ENCODE data around the gene BORCS5.
A peak's percentile ranks its signal among the peaks of the same experiment; 100 is the strongest.
"Not testable (repeated sequence)": the region's sequence is repeated elsewhere in the genome, so short reads cannot be mapped to it uniquely, and the experiment has no call there.

BORCS5 gene

GRCh38 chr12:12392413-12392812, 35.5 kb downstream of the BORCS5 start:
- no peak for DNase-seq (ENCODE audit: low spot score)
- no peak for FAIRE-seq

DNA sequence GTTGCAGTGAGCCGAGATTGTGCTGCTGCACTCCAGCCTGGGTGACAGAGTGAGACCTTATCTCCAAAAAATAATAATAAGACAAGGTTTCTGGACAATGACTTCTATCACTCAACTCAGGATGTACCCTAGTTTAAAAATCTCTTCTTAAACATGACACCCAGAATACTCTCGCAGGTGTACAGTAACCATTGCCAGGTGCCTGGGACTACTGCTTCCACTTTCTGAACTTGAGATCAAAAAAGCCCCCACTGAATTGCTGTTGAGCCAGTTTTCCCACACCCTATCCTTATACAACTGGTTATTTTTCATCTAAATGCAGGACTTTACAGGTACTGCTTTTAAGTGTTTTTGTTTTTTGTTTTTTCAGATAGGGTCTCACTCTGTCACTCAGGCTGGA, 36.3 kb downstream of the BORCS5 start:
- FAIRE-seq: no peak
- DNase-seq (ENCODE audit: low spot score): no peak

- DNase-seq (ENCODE audit: low spot score): no peak
- no peak for FAIRE-seq
Observed at GRCh38 chr12:12396694-12397093, 39.8 kb downstream of the BORCS5 start.

DNA sequence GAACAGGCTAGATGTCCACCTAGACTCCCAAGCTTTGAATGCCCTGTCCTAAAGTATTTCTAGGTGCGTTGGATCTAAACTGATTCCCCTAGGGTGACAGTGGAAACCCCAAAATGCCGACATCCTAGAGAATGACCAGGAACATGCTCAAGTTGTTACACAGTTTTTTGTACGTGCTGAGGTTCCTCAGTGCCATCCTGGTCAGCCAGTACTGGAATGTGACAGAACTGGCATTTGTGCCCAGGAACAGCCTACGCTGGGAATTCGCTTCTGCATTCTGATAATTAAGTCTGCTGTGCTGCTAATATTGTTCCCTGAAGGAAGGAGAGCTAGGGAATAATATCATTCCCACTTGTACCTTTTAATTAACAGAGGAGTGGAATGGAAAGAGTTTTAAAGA, 40.3 kb downstream of the BORCS5 start:
- no peak for FAIRE-seq
- no peak for DNase-seq (ENCODE audit: low spot score)

- peak; percentile 79 for FAIRE-seq
- peak; percentile 76 for DNase-seq (ENCODE audit: low spot score)
Observed at GRCh38 chr12:12398026-12398859, 41.4 kb downstream of the BORCS5 start.

DNA sequence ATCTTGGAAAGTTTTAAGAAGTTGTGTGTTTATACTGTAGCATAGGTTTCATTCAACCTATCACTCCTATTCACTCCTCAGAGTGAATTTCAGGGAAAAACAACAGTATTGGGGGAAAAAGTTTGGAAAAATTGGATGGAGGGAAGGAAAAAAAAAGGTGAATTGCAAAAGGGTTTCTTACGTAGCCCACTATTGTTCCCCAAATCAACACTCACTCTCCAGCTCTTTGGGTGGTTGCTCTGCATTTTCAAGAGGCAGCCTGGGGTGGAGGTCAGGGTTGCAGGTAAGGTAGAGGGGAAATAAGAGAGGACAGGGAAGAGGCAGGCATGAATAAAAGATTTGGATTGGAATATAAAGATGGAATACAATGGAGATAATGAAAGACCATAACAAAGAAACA, 42.3 kb downstream of the BORCS5 start:
- FAIRE-seq (no peak), DNase-seq (ENCODE audit: low spot score) (no peak)

DNA sequence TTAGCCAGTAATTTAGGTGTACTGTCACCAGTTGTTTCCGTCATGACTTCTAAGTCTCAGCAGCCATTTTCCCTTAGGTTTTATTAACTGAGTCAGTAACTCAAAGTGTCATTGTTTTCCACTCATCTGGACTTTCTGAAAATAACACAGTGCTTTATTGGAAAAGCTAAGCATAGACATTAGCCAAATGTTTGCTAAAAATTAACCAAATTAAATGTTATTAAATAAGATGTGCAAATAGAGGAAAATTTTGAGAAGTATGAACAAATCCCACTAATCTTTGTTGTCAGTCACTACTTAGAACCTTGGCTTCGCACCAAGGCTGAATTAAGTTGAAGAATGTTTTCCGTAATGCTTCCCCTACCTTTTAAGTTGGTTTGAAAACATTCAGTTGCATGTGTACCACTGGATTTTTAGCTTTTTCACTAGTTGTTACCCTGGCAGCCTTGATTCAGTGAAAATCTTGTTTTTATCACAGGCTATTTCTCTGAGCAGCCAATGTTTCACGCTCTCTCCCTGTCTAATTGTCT, 43.0 kb downstream of the BORCS5 start:
- no peak for DNase-seq (ENCODE audit: low spot score)
- FAIRE-seq: no peak

DNA sequence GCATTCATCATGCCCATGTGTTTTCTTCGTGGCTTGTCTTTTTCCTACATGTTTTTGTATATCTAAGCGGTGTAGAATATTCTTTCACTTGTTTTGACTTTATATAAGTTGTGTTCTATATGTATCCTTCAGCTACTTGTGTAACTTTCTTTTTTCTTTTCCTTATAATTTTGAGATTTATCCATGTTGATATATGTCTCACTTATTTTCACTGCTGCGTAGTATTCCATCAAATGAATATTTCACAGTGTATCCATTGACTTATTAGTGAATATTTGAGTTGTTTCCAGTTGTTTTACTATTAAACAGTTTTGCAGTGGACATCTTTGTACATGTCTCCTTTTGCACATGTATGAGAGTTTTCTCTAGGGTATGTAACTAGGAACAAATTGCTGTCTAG, 43.9 kb downstream of the BORCS5 start:
- no peak for FAIRE-seq
- DNase-seq (ENCODE audit: low spot score): no peak

GRCh38 chr12:12403264-12404248, 46.7 kb downstream of the BORCS5 start:
- FAIRE-seq (no peak), DNase-seq (ENCODE audit: low spot score) (no peak)

GRCh38 chr12:12404297-12404696, 47.4 kb downstream of the BORCS5 start:
- FAIRE-seq: no peak
- no peak for DNase-seq (ENCODE audit: low spot score)

DNA sequence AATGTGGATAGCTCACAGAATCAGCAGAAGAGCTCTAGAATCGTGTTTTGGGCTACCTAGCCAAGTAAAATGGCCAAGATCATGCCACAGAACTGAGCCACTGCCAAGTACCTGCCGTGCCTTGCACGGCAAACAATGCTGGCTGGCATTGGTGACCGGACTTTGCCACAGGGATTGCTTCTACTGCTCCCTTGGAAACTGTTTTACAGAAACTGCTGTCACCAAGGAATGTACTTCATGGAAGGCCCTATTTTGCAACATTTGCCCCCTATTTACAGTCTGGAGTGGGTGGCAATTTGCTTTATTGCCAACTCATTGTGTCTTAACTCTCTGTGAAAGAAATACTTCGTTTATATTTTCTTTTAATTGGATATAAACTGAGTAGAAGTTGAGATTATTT, 49.0 kb downstream of the BORCS5 start:
- FAIRE-seq: no peak
- no peak for DNase-seq (ENCODE audit: low spot score)

DNA sequence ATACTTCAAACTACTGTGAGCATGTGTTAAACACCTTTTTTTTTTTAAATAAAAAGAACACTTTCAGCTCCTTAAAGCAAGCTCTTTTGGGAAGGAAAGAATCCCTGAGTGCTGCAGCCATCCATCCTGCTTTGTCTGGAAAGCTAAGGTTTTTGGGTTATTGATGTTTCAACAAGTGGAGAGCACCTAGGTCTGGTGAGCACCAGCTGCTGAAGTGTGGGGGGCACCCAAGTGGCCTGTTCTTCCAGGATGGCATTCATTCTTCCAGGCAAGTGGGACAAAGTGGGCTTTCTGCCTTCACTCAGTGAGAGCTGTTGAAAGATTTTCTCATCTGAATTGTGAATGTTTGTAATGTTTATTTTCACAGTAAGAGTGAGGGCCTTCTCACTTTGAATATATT, 49.9 kb downstream of the BORCS5 start:
- no peak for FAIRE-seq
- DNase-seq (ENCODE audit: low spot score): no peak

- FAIRE-seq (no peak), DNase-seq (ENCODE audit: low spot score) (no peak)
Observed at GRCh38 chr12:12408265-12408690, 51.4 kb downstream of the BORCS5 start.

- not testable (repeated sequence) for FAIRE-seq; DNase-seq (ENCODE audit: low spot score)
Observed at GRCh38 chr12:12409337-12409736, 52.5 kb downstream of the BORCS5 start.

GRCh38 chr12:12415886-12416285, 59.0 kb downstream of the BORCS5 start:
- FAIRE-seq (no peak), DNase-seq (ENCODE audit: low spot score) (no peak)

DNA sequence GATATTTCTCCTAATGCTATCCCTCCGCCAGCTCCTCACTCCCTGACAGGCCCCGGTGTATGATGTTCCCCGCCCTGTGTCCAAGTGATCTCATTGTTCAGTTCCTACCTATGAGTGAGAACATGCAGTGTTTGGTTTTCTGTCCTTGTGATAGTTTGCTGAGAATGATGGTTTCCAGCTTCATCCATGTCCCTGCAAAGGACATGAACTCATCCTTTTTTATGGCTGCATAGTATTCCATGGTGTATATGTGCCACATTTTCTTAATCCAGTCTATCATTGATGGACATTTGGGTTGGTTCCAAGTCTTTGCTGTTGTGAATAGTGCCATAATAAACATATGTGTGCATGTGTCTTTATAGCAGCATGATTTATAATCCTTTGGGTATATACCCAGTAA, 62.3 kb downstream of the BORCS5 start:
- not testable (repeated sequence) for FAIRE-seq

DNA sequence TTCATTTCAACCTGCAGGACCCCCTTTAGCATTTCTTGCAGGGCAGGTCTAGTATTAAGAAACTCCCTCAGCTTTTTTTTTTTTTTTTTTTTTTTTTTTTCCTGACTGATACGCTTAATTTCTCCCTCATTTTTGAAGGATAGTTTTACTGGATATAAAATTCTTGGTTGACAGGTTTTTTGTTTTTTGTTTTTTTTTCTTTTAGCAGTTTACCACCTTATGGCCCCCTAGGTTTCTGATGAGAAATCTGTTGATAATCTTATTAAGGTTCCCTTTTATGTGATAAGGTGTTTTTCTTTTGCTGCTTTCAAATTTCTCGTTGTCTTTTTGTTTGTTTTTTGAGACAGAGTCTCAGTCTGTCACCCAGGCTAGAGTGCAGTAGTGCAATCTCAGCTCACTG, 66.5 kb downstream of the BORCS5 start:
- DNase-seq (ENCODE audit: low spot score) (no peak), FAIRE-seq (no peak)

More for the DNA sequence above, 62.3 kb downstream of the BORCS5 start:
- DNase-seq (ENCODE audit: low spot score): not testable (repeated sequence)

DNA sequence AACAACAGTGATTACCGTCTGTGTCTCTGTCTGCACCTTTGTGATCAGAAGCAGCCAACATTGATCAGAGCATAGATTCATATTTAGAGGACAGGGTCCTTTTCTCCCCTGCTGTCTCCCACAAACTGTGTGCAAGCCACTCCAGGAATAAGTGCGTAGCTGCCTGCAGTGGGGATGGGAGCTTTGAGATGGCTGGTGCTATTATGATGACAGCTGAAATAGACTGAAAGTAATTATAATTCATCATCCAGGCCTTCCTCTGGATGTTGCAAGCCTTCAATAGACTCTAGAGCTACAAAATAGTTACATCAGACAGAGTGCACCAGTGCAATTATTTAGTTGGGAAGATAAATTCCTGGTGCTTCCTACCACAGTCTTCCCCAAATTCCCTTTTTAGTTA, 68.1 kb downstream of the BORCS5 start:
- FAIRE-seq: no peak
- no peak for DNase-seq (ENCODE audit: low spot score)

DNA sequence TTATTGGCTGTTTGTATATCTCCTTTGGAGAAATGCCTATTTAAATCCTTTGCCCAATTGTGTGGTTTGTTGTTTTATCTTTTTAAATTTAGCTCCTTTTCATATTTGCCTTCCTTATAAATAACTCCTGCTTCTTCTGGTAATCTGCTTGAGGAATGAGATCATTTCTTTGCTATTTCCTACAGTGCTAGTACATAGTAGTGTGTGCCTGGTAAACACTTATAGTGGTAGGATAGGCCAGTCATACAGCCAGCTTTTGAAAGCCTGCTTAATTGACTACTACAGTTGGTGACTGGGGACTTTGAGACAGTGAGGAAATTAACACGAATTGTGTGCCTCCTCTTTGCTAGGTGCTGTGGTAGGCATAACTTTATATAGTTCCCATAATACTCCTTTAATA, 68.7 kb downstream of the BORCS5 start:
- no peak for DNase-seq (ENCODE audit: low spot score)
- no peak for FAIRE-seq

GRCh38 chr12:12427568-12427967, 70.7 kb downstream of the BORCS5 start:
- no peak for FAIRE-seq

DNA sequence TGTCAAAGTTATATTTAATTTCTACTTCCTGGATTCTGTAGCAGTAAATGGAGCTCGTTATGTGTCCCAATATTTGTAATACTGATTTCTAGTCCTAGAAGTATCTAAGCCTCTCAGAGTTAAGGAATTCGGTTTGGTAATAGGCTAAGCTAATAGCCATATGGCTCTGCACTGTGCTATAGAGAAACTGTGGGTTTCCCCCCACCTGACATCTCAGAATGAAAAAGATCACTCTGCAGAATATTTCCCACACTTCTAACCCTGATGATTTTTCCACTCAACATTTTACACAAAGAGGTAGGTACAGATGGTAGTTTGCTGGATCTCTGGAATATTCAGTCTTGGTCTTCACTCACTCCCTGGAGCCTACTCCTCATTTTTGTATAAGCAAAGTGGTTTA, 71.2 kb downstream of the BORCS5 start:
- FAIRE-seq: no peak

More at GRCh38 chr12:12427568-12427967, 70.7 kb downstream of the BORCS5 start:
- DNase-seq (ENCODE audit: low spot score): no peak

More for the DNA sequence above, 71.2 kb downstream of the BORCS5 start:
- DNase-seq (ENCODE audit: low spot score): no peak

All from RCC 7860 (cell line).